ENCODE measurements around the gene RNMT. TPM values are rescaled to one million over a fixed set of nuclear protein-coding genes. Genes with fewer than 3 reads are reported as not detected.

RNMT gene
- total RNA-seq, 8 experiments from 2014 or later = 19.4 to 73.8 (median 38.0) TPM

DNA sequence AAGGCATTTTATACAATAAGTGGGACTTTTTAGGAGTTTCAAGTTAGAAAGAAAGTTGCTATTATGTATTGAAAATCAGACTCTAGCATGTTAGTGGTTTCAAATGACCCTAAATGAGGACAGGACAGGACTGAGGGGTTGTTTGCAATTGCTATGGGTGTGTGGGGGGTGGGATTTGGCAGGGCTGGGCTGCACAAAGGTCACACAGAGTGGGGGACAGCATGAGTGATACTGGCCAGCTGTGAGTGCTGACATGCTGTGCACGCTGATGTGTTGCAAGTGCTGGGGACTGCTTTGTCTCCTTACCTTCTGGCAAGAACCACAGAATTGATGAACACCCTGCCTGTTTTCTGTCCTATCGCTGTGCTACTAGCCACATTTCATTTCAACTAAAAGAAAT is 29.8 kb downstream of the RNMT start:
- ATAC-seq (replicated peaks in 6 of 8) = no peak
- WGBS, 10 experiments = 100% methylated on average over 1 to 2 of the region's 2 CpGs; no CpG with 5 or more reads in 5 of the 10 experiments
- Histone ChIP-seq H3K27ac (no peak overlapping the region), H3K4me3 (no peak overlapping the region), H3K4me1 (replicated peaks in 1 of 2) (no peaks in the 10 kb centered on the region)
- in situ Hi-C loops (cut with MboI; ENCODE audit: low pct_unique_long_range_greater_than_20kb in 2 of 9, low sequenced_read_pairs in 9 of 9, unreplicated experiment in 9 of 9) = loop anchor here in 1 of 9 experiments (25.0 kb wide), 1 partner anchor 94 kb away; no protein-coding TSS in a partner anchor

DNA sequence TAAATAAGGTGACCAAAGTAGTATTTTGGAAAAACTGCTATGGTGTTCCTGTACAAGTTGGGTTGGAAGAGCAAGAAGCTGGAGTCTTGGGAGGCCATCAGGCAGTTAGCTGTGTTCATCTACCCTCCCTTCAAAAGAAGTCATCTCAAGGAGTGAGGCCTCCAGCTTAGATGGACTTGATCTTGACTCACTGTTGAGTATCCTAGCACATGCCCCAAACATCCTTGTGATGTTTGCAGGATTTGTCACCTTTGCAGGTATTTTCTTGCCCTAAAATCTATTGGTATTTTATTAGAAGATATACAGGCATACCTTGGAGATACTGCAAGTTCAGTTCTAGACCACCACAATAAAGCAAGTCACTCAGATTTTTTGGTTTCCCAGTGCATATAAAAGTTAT is 30.2 kb downstream of the RNMT start:
- Histone ChIP-seq H3K27ac (no peak overlapping the region), H3K4me1 (replicated peaks in 1 of 2) (no peaks in the 10 kb centered on the region), H3K4me3 (no peak overlapping the region)
- no peak for ATAC-seq (replicated peaks in 6 of 8)
- in situ Hi-C loops (cut with MboI; ENCODE audit: low pct_unique_long_range_greater_than_20kb in 2 of 9, low sequenced_read_pairs in 9 of 9, unreplicated experiment in 9 of 9) = loop anchor here in 1 of 9 experiments (25.0 kb wide), 1 partner anchor 94 kb away; no protein-coding TSS in a partner anchor

DNA sequence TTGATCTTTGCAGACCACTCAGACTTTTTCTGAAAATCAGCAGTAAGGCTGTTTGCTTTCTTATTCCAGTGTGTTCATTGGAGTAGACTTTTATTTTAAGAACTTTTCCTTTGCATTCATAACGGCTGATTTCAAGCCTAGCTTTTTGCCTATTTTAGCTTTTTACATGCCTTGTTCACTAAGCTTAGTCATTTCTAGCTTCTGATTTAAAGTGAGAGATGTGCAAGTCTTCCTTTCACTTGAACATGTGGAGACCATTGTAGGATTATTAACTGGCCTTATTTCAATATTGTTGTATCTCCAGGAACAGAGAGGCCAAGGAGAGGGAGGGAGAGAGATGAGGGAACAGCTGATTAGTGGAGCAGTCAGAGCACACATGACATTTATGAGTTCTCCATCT is 32.1 kb downstream of the RNMT start:
- in situ Hi-C loops (cut with MboI; ENCODE audit: low pct_unique_long_range_greater_than_20kb in 2 of 9, low sequenced_read_pairs in 9 of 9, unreplicated experiment in 9 of 9) = loop anchor here in 1 of 9 experiments (25.0 kb wide), 1 partner anchor 96 kb away; no protein-coding TSS in a partner anchor
- H3K27ac ChIP-seq = no peak overlapping the region
- ATAC-seq (replicated peaks in 6 of 8) = no peak
- H3K4me3 ChIP-seq = no peak overlapping the region
- WGBS, 10 experiments = 55 to 100% (median 91%) methylated on average over 1 of the region's 1 CpG; no CpG with 5 or more reads in 3 of the 10 experiments
- no peaks in the 10 kb centered on the region for H3K4me1 ChIP-seq (replicated peaks in 1 of 2)

DNA sequence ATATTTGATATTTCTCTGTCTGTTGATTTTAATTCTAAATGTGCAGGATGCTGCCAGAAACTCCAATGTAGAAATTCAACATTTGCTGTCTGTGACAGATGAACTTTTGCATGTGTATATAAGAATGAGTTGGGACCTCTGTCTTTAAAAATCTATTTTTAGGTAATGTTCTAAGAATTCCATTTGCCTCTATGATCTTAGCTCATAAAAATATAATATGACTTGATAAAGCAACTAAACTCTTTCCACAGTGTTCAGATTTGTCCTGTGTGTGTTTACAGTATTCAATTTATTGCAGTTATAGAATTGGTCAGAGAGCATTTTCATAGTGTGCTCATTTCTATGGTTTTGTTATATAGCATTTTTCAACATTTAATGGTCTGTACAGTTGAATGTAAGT is 33.6 kb downstream of the RNMT start:
- Histone ChIP-seq H3K27ac (no peak overlapping the region), H3K4me1 (replicated peaks in 1 of 2) (no peaks in the 10 kb centered on the region)

DNA sequence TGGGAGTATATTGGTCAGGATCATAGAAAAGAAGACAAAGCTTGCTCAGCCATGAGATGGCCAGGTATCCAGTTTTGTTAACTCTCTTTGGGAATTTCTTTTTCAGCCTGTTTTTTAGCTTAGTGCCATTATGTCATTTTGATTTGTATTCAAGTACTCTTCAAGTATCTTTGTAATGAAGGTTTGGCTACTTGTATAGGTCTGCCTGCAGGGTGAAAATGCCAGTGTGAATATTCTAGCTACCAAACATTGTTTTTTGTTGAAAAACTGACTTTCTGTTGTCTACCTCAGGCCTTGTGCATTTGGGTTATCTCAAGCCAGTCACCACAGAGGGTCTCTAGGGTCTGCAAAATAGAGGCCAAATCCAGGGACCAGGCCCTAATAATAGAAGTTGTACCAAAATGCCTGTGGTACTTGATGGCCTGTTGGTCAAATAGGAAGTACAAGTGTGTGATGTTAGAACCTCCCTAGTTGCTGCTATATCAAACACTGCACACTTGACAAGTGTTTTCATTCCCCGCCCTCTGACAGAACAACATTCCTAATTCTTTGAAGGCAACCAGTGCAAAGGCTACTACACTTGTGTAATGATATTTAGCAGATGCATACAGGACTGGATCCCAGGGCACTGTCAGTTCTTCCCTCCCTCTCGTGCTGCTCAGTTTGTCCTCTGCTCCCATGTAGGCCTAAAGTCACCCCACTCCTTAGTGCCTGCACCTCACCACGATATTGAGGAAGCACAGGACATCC is 36.4 kb downstream of the RNMT start:
- Histone ChIP-seq H3K4me1 (replicated peaks in 1 of 2) (no peaks in the 10 kb centered on the region), H3K4me3 (no peak overlapping the region), H3K27ac (no peak overlapping the region)
- 93 to 100% (median 100%) methylated on average over 1 to 2 of the region's 3 CpGs; no CpG with 5 or more reads in 4 of the 10 experiments for WGBS, 10 experiments
- no peak for ATAC-seq (replicated peaks in 6 of 8)
- in situ Hi-C loops (cut with MboI; ENCODE audit: low pct_unique_long_range_greater_than_20kb in 2 of 9, low sequenced_read_pairs in 9 of 9, unreplicated experiment in 9 of 9) = loop anchor here in 1 of 9 experiments (25.0 kb wide), 1 partner anchor 101 kb away; no protein-coding TSS in a partner anchor

More for the DNA sequence above, 33.6 kb downstream of the RNMT start:
- in situ Hi-C loops (cut with MboI; ENCODE audit: low pct_unique_long_range_greater_than_20kb in 2 of 9, low sequenced_read_pairs in 9 of 9, unreplicated experiment in 9 of 9) = loop anchor here in 1 of 9 experiments (25.0 kb wide), 1 partner anchor 98 kb away; no protein-coding TSS in a partner anchor
- no peak for ATAC-seq (replicated peaks in 6 of 8)
- H3K4me3 ChIP-seq = no peak overlapping the region

DNA sequence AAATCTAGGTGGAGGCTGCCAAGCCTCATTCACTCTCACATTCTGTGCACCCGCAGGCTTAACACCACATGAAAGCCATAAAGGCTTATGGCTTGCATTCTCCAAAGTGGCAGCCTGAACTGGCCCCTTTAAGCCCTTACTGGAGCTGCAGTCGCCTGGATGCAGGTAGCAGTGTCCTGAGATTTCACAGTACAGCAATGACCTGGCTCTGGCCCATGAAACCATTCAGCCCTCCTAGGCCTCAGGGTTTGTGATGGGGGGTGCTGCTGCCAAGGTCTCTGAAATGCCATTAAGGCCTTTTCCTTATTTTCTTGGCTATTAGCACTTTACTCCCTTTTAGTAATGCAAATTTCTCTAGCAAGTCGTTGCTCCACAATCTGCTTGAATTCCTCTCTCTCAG is 48.6 kb downstream of the RNMT start:
- Histone ChIP-seq H3K4me3 (no peak overlapping the region), H3K4me1 (replicated peaks in 1 of 2) (no peaks in the 10 kb centered on the region), H3K27ac (no peak overlapping the region)
- ATAC-seq (replicated peaks in 6 of 8) = no peak
- in situ Hi-C loops (cut with MboI; ENCODE audit: low pct_unique_long_range_greater_than_20kb in 2 of 9, low sequenced_read_pairs in 9 of 9, unreplicated experiment in 9 of 9) = no loop called here
- WGBS, 10 experiments = 0 to 61% (median 0%) methylated on average over 1 to 2 of the region's 3 CpGs; no CpG with 5 or more reads in 1 of the 10 experiments

DNA sequence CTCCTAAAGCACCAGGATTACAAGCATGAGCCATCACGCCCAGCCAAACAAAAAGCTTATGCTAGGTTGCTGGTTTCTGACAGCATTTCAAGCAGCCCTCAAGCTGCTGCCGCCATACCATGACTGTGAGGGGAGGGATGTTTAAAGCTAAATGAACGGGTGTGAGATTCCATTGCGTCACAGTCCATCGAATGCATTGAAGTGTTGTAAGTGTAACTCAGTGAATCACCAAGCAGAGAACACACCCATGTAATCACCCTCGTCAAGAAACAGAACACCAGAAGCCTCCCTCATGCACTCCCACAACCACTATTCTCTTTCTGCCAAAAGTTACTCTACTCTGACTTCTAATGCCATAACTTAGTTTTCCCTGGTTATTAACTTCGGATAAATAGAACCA is 64.7 kb downstream of the RNMT start:
- H3K4me3 ChIP-seq = no peak overlapping the region
- in situ Hi-C loops (cut with MboI; ENCODE audit: low pct_unique_long_range_greater_than_20kb in 2 of 9, low sequenced_read_pairs in 9 of 9, unreplicated experiment in 9 of 9) = no loop called here
- H3K27ac ChIP-seq = no peak overlapping the region
- ATAC-seq (replicated peaks in 6 of 8) = peak in 2 of 8 experiments; percentile 97 to 99
- WGBS, 10 experiments = 11 to 86% (median 69%) methylated on average over 1 to 7 of the region's 7 CpGs; no CpG with 5 or more reads in 1 of the 10 experiments
- no peaks in the 10 kb centered on the region for H3K4me1 ChIP-seq (replicated peaks in 1 of 2)

DNA sequence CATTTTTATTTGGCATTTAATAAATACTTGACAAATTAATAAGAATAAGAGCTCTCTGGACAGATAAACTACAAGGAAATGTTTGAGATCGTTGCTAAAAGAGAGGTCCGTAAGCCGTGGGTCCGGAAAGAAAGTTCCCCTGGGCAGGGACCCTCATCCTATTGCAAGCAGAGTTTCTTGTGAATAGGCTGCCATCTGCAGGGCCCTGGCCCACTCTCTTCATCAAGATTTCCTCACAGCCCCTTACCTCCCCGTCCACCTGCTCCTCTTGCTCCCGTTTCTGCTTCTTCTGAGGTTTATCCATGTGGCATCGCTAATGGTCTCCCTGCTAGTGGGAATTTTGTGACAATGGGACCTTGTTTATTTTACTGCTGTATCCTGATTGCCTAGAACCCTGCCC is 67.3 kb downstream of the RNMT start:
- WGBS, 10 experiments = 22 to 68% (median 33%) methylated on average over 3 to 7 of the region's 7 CpGs; no CpG with 5 or more reads in 1 of the 10 experiments

DNA sequence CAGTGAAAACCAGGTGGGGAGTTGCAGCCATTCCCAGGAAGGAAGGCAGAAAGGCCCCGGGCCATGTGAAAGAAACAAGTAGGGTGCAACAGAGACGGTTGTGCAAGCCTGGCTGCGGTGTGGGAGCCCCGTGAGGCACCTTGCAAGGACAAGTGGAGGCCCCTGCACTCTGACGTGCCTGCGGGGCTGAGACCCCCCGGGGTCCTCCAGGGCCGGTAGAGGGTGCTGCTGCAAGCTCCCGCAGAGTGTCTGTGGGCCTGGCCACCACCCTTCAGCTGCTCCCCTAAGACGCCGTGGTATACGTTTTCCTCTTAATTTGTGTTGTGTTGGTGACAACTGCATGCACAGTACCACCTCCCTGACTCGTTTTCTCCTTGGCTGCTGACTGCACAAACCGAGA is 70.0 kb downstream of the RNMT start:
- Histone ChIP-seq H3K4me1 (replicated peaks in 1 of 2) (no peaks in the 10 kb centered on the region), H3K27ac (no peak overlapping the region), H3K4me3 (no peak overlapping the region)
- in situ Hi-C loops (cut with MboI; ENCODE audit: low pct_unique_long_range_greater_than_20kb in 2 of 9, low sequenced_read_pairs in 9 of 9, unreplicated experiment in 9 of 9) = no loop called here
- whole genome bisulfite sequencing, 10 experiments = 0 to 70% (median 40%) methylated on average over 1 to 6 of the region's 14 CpGs; no CpG with 5 or more reads in 3 of the 10 experiments
- ATAC-seq (replicated peaks in 6 of 8) = no peak

More for the DNA sequence above, 67.3 kb downstream of the RNMT start:
- no peaks in the 10 kb centered on the region for H3K4me1 ChIP-seq (replicated peaks in 1 of 2)
- no peak overlapping the region for H3K27ac ChIP-seq
- ATAC-seq (replicated peaks in 6 of 8) = no peak
- no peak overlapping the region for H3K4me3 ChIP-seq
- in situ Hi-C loops (cut with MboI; ENCODE audit: low pct_unique_long_range_greater_than_20kb in 2 of 9, low sequenced_read_pairs in 9 of 9, unreplicated experiment in 9 of 9) = no loop called here

DNA sequence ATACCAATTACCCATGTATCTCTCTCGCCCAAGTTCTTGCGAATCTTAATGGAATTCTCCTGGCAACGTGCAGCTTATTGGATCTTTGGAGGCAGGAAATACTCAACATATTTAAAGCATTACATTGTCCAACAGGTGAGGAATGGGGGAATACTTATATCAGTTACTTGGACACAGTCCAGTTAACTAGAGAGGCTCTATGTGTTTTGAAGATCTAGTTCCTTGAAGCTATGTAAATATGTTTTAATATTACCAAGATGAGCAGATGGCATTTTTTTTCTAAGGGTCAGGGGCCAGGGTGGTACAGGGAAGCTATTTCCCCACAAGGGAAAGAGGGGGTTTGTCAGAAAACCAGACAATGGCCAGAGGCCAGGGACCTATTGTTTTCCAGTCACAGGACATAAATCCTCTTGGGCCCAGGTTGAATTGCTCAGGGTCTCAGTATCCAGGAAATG is 70.7 kb downstream of the RNMT start:
- ATAC-seq (replicated peaks in 6 of 8) = no peak
- no peak overlapping the region for H3K4me3 ChIP-seq
- WGBS, 10 experiments = 0 to 84% (median 72%) methylated on average over 2 to 3 of the region's 3 CpGs; no CpG with 5 or more reads in 3 of the 10 experiments
- H3K27ac ChIP-seq = no peak overlapping the region
- in situ Hi-C loops (cut with MboI; ENCODE audit: low pct_unique_long_range_greater_than_20kb in 2 of 9, low sequenced_read_pairs in 9 of 9, unreplicated experiment in 9 of 9) = no loop called here
- no peaks in the 10 kb centered on the region for H3K4me1 ChIP-seq (replicated peaks in 1 of 2)

DNA sequence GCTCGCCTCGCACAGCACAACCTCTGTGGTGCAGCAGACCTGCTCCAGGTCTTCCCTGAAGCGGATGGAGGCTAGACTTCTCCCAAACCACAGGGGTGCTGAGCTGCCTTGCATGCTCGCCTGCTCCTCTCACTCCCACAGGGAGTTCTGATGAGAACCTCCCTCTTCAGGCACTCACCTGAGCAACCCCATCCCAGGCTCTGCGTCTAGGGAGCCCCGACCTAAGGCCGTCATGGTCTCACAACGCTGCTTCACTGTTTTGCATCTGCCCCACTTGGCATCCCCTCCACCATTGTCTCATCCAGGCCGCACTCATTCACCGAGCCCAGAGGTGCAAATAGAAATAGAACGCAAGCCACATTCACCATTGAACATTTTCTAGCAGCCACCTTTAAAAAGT is 72.9 kb downstream of the RNMT start:
- Histone ChIP-seq H3K27ac (no peak overlapping the region), H3K4me3 (no peak overlapping the region), H3K4me1 (replicated peaks in 1 of 2) (no peaks in the 10 kb centered on the region)
- no peak for ATAC-seq (replicated peaks in 6 of 8)
- in situ Hi-C loops (cut with MboI; ENCODE audit: low pct_unique_long_range_greater_than_20kb in 2 of 9, low sequenced_read_pairs in 9 of 9, unreplicated experiment in 9 of 9) = no loop called here
- WGBS, 10 experiments = 20 to 100% (median 84%) methylated on average over 1 to 6 of the region's 11 CpGs; no CpG with 5 or more reads in 4 of the 10 experiments

DNA sequence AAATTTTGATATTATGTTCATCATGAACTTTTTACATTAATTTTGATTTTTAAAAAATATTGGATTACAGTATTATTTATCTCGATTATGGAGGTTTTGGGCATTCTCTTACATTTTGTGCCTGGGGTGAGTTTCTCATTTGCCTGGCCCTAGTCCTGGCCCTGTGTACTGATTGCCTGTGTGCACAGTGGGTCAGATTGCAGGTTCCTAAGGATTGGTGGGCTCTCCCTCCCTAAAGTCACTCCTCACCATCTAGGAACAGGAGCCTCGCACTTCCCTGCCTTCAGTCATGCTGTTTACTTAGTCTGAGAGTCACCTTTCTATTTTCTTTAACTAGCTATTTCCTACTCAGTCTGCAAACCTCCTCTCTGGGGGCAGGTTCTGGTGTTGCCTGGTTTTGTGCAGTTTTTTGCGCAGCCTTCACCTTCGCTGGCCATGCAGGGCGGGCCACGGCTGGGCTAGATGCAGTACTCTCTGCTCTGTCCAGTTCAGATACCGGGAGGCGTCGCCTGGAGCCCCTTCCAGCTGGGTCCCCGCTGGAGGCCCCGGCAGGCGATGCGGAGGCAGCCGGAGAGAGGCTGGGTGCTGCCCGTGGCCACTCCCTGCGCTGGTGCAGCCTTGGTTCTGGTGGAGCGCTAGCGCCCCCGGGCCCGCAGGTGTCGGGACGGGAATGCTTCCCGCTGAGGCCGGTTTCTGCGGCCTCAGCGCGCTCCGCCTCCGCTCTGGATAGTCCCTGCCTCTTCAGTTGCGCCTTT is 74.2 kb downstream of the RNMT start:
- no peak overlapping the region for H3K27ac ChIP-seq
- ATAC-seq (replicated peaks in 6 of 8) = peak; percentile 99 to 100 (median 99)
- 1 to 93% (median 39%) methylated on average over 2 to 12 of the region's 30 CpGs; no CpG with 5 or more reads in 1 of the 10 experiments for WGBS, 10 experiments
- in situ Hi-C loops (cut with MboI; ENCODE audit: low pct_unique_long_range_greater_than_20kb in 2 of 9, low sequenced_read_pairs in 9 of 9, unreplicated experiment in 9 of 9) = loop anchor here in 3 of 9 experiments (25.0 kb wide), 2 partner anchors 112 to 287 kb away; partner anchors contain the start of gene MC2R (in 1 of the 3)
- H3K4me1 ChIP-seq (replicated peaks in 1 of 2) = no peaks in the 10 kb centered on the region
- peak overlapping the region in 4 of 5 donors; percentile 11 to 23 (median 20) for H3K4me3 ChIP-seq

DNA sequence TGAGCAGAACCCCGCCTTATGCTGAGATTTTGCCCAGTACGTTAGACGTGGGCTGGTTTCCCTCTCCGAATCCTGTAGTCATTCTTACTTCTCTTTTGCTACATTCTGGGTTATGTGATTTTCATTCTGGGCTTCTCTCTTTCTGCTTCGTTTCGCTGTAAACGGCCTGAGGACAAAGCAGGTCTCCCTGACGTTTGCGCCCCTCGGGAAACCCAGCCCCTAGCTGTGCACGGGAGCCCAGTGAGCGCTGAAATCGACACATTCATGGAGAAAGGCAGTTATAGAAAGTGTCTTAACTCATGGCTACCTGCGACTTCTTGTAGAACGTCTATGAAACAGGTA is 74.8 kb downstream of the RNMT start:
- no peak overlapping the region for H3K27ac ChIP-seq
- peak in 5 of 8 experiments; percentile 35 to 60 (median 50) for ATAC-seq (replicated peaks in 6 of 8)
- no peaks in the 10 kb centered on the region for H3K4me1 ChIP-seq (replicated peaks in 1 of 2)
- in situ Hi-C loops (cut with MboI; ENCODE audit: low pct_unique_long_range_greater_than_20kb in 2 of 9, low sequenced_read_pairs in 9 of 9, unreplicated experiment in 9 of 9) = loop anchor here in 3 of 9 experiments (25.0 kb wide), 2 partner anchors 111 to 286 kb away; partner anchors contain the start of gene MC2R (in 1 of the 3)
- peak overlapping the region in 4 of 5 donors; percentile 11 to 23 (median 20) for H3K4me3 ChIP-seq
- WGBS, 10 experiments = 0 to 35% (median 19%) methylated on average over 2 to 13 of the region's 15 CpGs; no CpG with 5 or more reads in 2 of the 10 experiments

All from motor neuron (in vitro differentiated cells).